NCI-H2107 (cell line): ENCODE measurements around the gene WDFY2.

Experiments used
- DNase-seq: peaks from one replicate; lab custom pipeline; 2025; lab: John Stamatoyannopoulos, UW

WDFY2 gene

DNA sequence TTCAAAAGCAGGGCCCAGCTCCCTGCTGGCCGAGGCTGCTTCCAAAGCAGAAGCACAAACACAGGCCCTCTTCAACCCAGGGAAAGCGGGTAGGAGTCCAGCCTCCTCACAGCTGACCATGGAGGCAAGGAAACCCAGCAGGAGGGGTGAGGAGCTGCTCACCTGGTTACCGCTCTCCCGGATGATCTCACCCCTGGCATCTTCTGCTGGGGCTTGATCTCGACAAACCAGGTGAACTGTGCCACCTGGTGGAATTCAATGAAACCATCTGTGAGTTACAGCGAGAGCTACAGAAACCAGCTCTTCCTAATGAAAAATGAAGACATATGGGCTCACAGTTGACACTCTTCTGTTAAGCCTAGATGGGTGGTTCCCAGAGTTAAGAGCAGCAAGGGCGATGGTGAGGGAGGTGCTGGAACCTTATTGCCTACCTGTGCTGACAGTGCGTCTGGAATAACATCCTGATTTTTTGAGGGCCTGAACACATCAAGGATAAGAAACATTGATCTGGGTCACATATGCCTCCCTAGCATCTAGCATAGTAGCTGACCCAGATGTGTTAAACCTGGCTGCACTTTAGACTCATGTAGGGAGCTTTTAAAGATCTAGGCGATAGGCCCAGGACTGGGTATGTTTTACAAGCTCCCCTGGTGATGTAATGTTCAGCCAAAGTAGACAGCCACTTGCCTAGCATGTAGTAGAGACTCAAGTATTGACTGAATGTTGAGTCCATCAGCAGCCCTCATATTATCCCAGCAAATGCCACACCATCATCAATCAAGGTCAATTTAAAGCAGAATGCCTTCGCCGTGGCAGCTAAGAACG is 213.6 kb downstream of the WDFY2 start:
- peak; percentile 39 for DNase-seq

DNA sequence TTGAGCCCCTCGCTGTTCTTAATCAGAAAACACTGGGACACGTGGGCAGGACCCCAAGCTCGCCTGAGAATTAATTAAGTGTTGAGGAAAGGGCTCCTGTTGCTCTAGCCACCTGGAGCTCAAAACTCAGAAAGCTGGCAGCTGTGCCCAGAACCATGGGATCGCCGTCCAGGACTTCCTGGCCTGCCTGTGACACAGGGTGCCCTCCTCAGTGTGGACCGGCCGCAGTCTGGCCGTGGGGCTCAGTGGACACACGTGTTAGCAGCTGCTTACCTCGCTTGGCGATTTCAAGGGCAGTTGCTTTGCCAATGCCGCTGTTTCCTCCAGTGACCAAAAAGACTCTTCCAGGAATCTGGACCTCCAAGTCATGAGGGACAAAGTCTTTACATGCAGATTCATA is 215.0 kb downstream of the WDFY2 start:
- no peak for DNase-seq

DNA sequence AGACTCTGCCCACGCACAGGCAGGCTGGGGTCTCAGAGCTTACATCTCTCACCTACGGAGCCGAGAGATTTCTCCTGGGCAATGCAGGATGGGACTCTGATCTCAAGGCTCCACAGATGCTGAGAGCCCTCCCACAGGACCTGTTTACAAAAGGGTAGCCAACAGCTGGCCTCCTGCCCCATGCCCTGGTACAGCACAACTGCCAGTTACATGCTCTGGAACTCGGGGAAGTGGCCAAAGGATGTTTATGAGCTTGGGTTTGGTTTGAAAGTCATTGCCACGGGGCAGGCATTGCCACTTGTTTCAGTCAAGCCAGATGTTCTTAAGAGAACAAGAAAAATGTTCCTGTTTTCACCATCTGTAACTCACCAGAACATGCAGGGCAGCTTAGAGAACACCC is 216.2 kb downstream of the WDFY2 start:
- DNase-seq: no peak

DNA sequence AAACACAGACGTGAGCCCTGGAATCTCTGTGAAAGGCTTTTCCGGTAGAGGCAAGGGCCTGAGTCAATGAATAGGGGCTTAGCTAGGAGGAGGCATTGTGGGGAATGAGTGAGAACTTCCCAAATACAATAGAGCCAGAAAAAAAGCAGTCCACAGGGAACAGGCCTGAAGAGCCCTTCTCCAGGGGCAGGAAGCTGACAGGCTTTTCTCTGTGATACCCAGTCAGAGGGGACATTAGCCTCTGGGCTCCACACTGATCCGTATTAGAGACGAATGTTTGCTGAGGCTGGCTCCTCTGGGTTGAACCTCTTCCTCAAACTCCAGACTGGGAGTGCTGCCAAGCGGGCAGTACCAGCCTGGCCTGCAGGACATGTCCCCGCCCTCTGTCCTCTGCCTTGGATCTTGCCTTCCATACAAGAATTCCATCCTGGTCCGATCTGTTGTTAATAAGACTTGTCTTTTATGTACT is 217.4 kb downstream of the WDFY2 start:
- DNase-seq: peak; percentile 46

DNA sequence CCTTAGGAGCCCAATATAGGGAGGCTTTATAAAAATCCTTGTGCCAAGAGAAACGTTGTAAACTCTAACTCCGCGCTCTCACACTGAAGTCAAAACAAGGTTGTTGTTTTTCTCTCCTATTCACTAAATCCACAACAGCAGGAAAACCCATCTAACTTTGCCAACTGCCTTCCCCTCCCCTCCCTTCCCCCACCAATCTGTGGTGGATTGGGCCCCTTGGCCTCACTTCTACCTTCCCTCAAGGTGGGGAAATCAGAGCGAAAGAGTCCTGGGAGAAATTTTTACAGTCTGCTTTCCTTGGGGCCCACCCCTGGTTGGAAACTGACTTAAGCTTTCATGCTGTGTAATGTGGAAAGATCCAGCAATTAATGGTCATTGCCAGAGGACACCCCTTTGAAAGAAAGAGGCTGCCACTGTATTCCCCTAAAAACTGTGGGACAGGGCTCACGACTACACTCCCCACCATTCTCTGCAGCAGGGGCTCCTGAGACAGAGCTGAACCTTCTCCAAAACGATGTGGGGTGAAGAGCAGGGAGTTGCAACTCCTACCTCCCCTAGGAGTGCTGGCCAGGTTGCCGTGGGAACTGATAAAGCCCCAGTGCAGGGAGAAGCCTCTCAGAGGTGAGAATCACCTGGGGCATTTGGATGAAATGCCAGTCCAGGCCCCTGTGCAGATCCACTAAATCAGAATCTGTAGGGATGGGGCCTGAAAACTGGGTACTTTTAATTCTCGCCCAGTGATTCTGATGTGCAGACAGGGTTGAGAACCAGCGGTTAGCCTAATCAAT is 218.6 kb downstream of the WDFY2 start:
- DNase-seq: no peak

DNA sequence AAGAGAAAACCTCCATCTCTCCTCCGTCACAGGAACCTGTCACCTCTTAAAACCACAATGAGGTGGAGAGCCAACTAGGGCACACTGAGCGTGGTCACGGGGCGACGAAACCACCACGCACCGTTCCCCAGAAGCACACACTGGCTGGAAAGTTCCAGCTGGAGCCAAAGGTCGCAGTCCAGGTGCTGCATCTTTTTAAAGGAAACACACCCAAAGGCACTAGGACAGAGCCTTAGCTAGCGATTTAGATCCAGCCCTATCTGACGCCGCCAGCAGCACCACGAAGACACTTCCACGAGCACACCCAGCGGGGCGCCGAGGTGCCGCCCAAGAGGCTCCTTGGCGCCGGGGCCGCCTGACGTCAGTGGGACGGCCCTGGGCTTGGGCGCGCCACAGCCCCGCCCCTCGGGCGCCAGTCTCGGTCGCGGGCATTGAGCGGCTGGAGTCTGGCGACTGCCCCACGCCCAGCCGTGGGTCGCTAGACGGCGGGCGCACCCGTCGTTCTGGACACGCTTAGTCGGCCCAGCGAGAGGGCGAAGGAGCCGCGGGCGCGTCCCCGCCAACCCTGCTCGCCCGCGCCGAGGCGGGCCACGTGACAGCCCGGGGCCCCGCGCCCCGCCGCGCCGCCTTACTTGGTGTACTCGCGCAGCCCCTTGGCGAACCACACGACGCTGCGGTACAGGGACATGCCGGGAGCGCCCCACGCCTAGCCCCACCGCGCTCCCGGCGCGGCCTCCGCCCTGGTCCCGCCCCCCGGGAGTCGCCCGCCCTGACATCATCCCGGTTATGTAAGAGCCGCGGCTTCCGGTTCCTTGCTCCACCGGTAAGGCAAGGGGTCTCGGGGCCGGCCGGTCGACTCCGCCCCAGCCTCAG is 219.4 kb downstream of the WDFY2 start, which contains the start of gene DHRS12:
Gene DHRS12, minus strand, starts transcription at position 742 of the 873 bp plus-strand sequence. CDS start 4,504 bp downstream, outside the sequence.
- DNase-seq: peak; percentile 71

DNA sequence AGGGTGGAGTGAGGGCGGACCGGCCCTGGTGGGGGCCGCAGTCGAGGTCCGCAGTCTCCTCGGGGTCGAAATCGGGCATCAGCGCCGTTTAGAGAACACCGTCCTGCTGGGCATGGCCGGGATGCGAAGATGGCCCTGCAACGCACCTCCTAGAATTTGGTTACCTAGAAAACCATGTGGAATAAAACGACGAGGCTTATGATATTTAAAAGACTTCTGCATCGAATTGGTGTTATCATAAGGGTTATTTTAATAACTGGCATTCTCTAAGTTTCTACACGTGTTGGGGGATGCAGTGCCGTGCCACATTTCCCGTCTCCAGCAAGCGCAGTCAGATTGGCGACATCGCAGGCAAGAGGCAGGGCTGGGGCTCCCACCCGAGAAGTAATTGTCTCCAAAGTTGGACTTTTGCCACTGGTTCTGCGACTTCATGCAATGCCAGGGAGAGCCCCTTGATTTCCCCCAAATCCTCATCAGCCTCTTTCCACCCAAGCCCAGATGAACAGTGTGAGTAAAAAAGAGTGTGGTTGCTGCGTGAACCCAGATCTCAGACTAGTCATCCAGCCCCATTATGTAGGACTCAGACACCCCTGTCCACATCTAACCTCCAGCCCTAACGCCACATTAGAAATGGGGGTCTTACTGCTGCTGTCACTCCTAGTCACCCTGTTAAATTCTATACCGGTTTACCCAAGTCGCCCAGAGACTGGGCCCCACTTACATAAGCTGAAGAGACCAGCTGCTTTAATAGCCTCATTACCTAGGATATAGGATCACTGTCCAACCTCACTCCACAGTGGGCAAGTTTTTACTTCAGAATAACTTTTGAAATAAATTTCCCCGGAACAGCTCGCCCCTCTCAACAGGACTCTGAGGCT is 220.3 kb downstream of the WDFY2 start:
- no peak for DNase-seq

DNA sequence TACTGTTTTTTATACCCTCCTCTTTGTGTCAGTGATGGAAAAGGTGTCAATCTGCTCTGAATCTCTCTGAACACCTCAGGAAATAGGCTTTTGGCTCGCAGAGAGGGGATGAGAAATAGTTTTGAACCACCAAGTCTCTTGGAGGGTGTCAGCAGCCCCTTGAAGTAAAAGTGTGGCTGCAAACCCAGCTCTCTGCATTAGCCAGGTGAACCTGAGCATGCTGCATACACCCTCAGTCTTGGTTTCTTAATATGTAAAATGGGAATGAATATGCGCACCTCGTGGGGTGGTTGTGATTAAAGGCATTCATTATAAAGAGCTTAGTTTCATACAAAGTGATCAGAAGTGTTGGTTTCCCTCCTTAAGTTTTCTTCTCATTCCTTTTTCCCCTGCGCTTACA is 221.1 kb downstream of the WDFY2 start:
- no peak for DNase-seq

DNA sequence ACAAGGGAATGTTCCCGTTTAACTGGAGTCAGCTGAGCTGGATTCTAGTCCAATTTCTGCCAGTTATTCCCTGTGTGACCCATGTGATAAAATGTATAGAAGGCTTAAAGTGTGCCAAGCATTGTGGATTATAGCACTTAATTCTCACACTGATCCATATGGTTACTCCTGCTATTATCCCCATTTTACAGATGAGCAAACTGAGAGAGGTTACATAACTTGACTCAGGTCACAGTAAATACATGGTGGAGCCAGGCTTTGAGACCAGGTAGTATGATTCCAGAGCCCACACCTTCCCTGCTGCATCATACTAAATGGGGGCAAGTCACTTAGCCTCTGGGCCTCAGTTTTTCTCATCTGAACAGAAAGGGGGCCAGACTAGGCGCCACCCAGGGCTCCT is 221.7 kb downstream of the WDFY2 start:
- no peak for DNase-seq

DNA sequence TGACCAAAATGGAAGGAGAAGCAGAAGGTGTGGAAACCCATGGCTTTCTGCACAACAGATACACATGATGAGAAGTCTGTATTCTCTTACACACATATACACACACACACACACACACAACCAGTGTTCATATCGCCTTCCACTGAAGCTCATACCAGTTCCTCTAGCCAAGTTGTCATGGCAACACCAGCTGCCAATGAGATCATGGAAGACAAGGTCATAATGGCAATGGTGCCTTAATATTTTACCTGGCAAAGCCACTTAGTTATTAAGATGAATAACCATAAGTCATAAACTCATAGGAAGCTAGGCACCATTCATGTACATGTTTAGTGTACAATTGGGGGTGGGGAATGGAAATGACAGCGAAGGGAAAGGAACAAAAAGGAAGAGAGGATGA is 222.3 kb downstream of the WDFY2 start:
- DNase-seq: peak; percentile 15

DNA sequence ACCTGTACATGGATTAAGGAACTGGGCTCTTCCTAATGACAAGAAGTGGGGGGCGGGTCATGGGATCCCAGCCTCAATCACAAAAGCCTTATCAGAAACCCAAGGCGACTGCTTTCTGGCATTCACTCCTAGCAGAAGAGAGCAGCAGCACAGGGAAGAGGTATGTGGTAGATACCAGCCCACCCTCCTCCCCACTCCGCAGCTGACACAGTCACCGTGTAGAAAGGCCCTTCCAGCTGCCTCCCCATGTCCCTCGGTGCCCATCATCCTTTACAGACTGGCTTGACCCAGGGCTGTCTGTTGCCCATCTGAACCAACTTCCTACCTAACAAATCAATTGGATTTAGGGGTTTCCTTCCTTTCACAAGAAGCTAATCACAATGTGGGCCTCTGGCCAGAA is 222.8 kb downstream of the WDFY2 start:
- no peak for DNase-seq

DNA sequence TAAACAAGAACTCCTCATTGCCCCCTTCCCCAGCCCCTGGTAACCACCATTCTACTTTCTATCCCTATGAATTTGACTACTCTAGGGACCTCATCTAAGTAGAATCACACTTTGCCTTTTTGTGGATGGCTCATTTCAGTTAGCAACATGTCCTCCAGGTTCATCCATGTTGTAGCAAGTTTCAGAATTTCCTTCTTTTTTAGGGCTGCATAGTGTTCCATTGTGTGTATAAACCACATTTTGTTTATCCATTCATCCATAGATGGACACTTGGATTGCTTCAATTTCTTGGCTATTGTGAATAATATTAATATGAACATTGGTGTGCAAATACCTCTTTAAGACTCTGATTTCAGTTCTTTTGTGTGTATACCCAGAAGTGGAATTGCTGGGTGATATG is 224.5 kb downstream of the WDFY2 start:
- no peak for DNase-seq

DNA sequence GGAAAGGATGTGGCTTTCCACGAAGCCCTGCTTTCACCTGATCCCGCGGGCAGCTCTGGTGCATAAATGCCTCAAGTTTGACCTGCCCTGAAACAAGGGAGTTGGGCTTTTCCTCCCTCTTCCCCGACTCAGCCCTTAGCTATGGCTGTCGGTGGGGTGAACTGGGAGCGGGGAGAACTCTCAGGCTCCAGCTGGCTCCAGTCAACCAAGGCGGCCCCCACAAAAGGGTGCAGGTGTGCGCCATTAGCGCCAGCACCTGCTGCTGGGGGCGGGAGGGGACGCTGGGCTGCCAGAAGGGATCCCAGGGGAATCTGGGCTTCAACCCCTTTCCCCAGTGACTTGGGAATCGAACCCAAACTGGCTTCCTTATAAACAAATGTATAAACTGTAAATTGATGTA is 226.8 kb downstream of the WDFY2 start:
- DNase-seq: peak; percentile 77

DNA sequence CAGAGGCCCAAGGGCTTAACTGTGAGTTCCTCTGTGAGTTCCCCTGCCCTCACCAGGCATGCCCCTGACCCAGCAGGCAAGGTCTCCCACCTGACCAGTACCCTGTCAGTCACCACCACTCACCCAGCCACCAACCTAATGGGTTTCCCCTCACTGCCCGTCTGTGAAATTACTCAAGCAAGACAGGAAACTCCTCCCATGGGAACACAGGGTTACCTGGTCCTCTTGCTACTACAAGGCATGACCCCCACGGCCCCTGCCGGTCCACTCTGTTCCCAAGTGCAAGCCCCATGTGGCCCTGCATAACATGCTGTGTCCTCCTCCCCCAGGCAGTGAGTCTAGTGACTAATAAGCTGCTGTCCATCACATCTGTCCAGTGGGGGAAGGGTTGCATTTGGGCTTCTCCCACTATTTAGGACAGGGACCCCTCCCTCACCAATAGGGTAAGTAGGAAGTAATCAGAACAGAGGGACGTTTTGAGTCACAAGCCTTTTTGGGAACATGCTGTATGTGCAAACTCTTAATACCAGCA is 227.7 kb downstream of the WDFY2 start:
- DNase-seq: no peak

DNA sequence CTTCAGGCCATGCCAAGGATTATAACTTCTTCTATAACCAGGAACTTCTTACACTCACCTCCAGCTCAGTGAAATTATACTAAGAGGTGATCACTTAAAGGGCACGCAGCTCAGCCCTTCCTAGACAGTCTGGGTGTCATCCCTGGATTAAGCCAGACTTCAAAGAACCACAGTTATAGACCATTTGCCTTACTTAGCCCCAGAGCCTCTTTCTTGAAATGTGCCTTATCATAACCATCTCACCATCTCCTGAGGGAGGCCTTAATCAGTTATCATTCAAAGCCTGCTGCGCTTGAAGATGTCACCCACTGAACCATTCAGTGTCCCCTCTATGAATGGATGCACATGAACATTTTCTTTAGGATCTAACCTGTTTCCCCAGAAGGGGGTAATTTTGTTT is 229.8 kb downstream of the WDFY2 start:
- DNase-seq: no peak

DNA sequence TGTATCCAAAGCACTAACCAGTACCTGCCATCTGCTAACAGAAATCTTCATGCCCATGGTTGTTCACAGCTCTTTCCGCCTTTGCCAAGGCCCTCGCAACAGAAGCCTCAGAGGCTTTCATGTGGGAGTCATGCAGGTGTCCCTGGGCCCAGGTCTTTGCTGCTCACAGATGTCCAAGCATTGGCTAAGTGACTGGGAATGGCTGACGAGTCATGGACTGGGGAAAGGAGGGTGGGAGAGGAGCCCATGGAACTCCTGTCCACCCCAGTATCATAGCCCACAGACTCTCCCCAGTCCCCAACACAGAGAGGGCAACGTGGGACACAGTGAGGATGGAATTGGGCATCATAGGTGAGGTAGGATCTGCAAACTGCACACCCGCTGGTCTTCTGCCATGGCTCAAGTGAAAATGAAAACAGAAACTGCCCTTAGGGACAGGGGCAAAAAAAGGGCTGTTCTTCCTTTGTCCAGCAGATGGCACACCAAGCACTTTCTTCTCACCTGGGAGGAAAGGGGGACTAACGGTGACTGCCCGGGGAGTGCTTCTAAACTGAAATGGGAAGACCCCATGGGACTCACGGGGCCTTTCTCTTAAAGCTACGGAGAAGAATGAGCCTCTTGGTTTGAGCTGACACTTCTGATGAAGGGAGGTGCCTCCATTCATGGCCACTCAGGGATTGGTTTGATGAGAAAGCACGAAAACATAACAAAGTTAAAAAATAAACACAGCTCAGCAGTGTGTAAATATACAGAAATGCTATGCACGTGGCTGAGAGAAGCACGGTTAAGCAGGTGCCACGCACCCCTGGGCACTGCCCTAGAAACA is 230.8 kb downstream of the WDFY2 start:
- peak; percentile 49 for DNase-seq

DNA sequence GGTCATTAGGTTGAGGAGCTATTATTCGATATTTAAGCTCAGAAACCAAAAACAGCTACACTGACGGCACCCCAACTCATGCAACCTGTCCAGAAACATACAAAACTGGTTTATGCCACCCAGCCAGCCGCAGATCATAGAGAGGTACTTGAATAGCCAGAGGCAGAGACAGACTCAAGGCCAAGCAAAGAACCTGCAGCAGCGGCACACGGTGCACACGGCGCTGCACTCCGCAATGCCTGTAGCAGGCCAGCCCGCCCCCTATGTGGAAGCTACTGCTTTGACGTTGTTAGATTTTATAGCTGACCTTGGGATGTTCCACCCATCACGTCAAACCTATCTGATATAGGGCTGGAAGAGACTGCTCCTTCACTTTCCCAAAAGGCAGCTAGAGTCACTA is 231.6 kb downstream of the WDFY2 start:
- DNase-seq: no peak

DNA sequence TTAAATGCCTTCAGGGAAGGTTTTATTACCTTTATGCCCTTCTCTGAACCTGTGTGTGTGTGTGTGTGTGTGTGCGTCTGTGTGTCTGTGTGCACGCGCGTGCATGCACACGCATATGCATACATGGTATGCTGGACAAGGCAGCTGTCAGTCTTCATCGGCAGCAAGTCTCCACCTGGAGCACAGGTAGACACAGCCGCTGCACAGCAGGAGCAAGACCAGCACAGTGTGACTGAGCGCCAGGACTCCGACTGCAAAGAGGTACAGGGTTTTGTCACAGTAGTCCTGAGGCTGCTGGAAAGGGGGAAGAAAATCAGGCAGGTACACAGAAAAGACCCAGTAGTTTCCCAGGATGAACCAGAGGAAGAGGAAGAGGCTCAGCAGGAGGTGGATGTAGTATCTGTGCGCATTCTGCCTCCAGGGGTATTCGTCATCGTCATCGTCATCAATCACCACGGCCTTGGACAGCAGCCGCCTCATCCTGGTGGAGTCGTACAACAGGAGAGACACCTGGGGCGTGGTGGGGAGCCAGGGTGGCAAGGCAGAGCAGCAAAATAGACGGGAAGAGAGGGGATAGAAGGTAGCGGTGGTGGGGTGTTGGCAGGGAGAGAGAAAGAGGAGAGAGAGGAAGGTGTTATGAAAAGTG is 232.5 kb downstream of the WDFY2 start:
- no peak for DNase-seq
